Globus pallidus (tissue), 1 donor: Measurements from ENCODE around the gene RARG.
"Not testable (repeated sequence)": the region's sequence is repeated elsewhere in the genome, so short reads cannot be mapped to it uniquely, and the experiment has no call there.

ENCODE experiments used
- DNase-seq: peaks from one replicate; pipeline ENCODE4 v3.0.0-alpha.2; 2015; ENCODE audit warnings: low spot score

RARG gene

DNA sequence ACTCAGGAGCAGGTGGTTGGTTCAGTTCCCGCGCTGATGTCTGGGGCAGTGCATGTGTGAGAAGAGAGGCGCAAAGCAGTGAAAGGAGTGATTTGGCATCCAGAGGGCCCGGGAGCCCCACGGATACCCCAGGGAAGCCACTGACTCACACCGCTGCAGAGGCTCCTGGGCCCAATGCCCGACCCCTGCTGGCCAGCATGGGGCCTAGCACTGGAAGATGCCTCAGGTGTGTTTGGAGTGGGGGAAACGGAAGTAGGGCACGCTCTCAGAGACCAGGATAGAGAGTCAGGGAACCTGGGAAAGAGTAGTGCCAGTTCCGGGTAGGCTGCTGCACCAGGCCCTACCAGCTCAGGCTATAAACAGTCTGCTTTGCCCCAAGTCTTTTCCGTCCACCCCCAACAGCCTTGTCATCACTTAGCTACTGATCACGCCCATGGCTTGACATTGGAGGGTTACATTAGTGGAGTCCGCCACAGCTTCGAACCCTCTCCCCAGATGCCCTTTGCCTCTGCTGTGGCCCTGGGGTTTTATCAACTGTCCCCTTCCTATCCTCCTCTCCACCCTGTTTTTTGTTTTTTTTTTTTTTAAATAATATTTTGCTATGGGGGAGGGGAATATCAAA, 41.8 kb downstream of the RARG start:
- DNase-seq, result no peak

DNA sequence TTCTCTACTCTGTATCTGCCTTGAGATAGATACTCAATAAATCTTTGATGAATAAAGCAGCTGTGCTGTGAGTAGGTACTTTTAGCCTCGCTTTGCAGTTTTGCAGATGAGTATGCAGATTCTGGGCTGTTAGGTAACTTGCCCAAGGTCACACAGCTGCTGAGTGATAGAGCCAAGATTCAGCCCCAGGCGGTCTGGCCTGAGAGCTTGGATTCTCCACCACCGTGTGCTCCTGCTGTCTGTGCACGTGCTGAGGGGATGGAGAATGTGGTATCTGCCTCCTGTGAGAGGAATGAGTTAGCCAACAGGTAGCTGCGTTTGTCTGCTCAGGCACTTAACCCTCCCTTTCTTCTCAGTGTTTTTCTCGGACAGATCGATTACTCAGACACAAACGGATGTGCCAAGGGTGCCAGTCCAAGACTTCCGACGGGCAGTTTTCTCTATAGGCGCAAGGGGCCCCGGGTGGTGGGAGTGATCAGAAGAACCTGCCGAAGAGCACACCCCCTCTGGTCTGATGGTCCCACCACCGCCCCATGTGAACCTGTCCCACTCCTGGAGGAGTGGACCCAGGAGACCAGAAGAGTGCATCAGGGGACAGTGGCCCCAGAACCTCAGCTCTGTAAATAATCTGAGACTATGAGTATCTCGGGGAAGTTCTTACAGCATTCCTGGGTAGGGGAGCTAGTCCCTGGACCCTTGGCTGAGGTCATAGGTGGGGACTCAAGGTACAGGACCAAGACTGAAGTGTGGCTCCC, 44.7 kb downstream of the RARG start:
- DNase-seq, result no peak

DNA sequence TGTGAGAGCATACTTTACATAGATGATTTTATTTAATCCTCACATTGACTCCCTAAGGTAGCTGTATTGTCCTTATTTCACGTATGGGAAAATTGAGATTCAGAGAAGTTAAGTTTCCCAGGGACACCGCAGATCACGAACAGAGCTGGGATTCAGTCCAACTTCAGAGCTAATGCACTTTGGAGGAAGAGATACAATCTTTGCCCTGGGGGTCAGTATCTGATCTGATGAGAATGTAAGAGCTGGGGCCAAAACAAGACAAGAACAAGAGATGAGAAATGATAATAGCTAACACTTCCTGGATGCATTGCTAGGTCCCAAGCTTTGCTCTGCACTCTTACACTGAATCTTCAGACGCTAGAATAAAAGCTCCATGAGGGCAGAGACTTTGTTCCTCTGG, 45.3 kb downstream of the RARG start:
- DNase-seq, result no peak

DNA sequence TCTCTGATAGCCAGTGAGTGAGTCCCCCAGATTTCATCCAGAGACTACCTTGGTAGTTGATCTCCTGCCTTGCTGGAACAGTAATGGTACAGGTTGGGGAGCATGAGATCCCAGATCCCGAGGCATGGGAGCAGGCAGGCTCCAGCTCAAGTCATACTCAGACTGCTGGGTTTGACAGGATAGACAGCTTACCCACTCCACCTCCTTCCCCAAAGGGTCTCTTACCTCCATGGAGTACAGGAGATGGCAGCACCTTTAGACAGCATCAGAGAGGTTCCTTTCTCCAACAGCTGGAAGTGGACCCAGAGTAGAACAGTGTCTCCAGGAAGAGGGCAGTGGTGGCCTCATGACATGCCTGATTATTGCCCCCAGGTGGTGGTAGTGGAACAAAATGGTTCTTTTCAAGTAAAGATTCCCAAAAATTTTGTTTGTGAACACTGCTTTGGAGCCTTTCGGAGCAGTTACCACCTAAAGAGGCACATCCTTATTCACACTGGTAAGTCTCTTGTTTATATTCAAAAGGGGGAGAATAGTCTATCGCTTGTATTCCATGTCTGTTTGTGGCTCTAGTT, 46.3 kb downstream of the RARG start:
- DNase-seq, result no peak

DNA sequence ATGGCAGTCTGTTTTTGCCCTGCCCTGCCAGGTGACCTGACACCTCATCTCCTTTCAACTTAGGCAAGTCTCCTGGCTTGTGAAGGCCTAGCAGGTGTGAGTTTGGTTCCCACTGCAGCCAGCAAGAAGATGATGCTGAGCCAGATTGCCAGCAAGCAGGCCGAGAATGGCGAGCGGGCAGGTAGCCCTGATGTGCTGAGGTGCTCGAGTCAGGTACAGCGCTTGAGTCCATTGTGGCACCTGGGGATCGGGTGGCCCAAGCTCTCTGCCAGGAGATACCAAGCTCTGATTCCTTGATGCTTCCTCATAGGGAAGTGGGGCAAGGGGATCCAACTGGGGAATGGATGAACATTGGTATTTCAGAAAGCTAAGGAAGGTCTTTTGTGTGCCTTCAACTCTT, 47.2 kb downstream of the RARG start:
- DNase-seq, result no peak

DNA sequence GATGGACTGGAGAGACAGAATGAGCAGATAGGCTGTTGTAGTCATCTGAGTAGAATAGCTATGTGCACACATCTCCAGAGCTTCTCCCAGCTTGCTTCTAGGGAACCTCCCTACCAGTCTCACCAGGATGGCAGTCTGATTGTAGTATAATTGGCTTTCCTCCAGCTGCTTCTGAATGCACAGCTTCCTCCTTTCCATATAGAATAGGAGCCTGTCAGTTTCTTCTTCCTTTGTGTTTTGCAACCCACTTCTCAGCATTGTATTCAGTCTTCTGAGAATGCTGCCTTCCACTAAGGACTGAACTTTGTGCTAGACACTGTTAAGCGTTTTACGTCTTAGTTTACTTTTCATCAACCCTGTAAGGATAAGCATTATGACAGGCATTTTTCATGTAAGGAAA, 49.1 kb downstream of the RARG start:
- DNase-seq, result no peak

DNA sequence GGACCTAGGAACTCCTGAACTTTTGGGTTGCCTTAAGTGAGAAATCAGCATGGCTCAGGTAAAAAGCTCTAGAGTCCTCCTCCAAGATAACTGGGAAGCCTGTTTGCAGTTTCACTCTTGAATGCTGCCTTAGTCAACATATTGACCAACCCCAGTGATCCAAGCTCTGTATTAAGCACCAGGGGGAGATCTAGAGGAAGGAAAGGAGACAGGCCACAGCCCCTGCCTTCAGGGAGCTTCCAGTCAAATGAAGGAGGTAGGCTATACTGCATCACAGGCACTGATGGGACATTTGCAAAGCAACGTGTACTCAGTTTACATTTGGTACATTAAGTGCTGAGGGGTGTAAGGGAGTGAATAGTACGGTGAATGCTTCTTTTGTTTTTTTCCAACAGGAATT, 50.1 kb downstream of the RARG start:
- no peak for DNase-seq

DNA sequence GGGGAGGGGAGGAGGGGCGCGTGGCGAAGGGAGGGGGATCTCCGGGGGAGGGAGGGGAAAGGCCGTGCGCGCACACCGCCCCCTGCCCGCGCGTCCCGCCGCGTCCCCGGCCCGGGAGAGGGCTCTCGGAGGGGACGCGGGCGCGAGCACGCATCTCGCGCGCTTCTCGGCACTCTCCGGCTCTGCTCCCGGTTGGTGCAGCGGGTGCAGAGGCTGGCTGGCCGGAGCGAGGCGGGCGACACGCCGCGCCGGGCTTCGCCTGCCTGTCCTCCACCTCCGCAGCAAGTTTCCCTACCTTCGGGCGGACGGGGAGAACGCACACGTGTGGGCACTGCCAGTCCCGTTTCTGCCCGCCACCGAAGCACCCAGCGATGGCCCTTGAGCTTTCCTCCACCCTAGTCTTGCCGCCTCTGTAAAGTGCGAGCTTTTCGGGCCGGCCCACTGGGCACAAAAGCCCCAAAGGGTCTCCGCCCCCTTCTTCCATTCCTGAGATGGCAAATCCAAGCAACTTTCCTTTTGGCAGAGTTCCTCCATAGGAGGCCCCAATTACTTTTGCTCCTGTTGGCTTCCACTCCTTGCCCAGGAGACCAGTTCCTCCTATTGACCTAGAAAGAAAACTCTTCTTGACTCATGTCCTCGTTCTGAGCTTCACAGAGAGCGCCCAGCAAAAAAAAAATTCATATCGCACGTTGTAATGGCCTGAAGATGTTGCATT, 50.9 kb downstream of the RARG start:
- peak; percentile 78 for DNase-seq

DNA sequence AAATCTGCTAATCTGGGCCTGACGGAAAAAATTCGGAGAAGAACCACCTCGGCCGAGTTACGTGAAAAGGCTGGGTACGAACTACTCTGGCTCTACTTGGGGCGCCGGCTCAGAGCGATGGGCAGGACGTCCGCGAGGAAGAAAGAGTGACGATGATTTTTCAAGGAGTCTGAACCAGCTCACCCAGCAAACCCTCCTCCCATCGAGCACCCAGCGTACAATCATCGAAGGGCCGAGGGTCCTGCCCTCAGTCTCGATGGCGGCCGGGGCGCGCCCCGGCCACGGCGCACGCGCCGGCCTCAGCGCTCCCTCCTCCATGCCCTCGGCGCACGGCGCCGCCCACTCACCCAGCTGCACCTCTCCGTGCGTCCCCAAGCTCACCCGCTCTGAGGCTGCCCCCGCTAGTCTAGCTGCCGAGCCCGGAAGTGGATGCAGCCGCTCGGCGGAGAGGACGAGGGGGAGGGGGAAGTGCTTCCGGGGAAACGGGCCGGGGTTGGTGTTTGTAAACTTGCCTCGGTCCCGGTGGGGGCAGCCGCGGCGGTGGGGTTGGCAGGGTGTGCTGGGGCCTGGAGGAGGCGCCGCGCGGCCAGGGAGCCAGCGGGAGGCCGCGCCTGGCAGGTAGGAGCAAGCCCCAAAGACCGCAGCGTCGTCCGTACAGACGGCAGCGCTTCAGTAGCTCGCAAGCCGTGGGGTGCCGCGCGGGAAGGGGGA, 51.6 kb downstream of the RARG start, which contains the start of the genes CSAD and ZNF740:
Gene CSAD (minus strand): TSS at position 706 of the 711 bp plus-strand sequence. CDS start 7,455 bp downstream, outside the sequence.
Gene ZNF740 (plus strand): TSS at position 503 of the 711 bp plus-strand sequence. CDS start 1,262 bp downstream, outside the sequence.
- peak; percentile 98 for DNase-seq

DNA sequence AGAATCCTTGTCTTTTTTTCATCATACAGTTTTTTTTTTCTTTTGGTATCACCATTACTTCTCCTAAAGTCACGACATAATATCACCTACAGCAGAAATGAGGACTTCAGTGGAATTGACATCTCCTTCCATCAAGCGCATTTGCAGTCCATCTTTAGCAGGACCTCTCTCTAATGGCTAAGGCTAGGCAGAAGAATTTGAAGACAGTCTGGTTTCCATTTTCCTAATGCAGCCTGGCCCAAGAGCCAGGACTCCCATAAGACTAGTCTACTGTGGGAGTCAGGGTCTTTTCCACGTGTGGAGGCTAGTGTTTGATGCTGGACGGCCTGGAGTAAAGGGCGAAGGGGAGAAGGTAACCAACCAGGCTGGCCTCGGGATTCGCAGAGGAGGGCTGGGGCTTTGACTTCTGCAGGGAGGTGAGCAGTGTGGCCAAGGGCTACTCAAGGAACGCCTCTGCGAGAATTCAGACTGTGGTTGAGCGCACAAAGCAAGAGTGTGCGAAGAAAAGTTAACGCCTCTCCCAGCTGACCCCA, 52.3 kb downstream of the RARG start:
- no peak for DNase-seq

DNA sequence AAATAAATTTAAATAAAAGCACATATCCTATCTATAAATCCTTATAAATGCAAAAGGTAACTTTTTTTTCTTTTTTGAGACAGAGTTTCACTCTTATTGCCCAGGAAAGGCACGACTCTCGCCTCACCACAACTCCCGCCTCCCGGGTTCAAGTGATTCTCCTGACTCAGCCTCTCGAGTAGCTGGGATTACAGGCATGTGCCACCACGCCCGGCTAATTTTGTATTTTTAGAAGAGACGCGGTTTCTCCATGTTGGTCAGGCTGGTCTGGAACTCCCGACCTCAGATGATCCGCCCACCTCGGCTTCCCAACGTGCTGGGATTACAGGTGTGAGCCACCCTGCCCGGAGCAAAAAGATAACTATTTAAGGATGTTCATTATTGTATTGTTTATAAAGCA, 53.2 kb downstream of the RARG start:
- DNase-seq, result not testable (repeated sequence)

DNA sequence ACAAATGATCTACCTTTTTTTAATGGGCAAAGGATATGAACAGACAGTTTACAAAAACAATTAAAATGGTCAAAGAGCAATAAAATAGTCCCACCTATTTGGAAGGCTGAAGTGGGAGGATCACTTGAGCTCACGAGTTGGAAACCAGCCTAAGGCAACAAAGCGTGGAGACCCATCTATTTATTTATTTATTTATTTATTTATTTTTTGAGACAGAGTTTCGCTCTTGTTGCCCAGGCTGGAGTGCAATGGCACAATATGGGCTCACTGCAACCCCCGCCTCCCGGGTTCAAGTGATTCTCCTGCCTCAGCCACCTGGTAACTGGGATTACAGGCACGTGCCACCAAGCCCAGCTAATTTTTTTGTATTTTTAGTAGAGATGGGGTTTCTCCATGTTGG, 54.6 kb downstream of the RARG start:
- DNase-seq, result not testable (repeated sequence)

DNA sequence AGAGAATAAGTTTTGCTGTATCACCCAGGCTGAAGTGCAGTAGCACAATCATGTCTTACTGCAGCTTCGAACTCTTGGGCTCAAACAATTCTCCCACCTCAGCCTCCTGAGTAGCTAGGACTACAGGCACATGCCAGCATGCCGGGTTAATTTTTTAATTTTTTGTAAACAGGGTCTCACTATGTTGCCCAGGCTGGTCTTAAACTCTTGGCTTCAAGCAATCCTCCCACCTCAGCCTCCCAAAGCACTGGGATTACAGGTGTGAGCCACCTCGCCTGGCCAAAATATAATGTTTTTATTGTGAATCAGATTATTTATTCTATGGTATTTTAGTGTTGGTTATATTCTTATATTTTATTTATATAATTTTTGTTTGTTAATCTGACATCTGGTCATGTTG, 55.3 kb downstream of the RARG start:
- DNase-seq, result no peak

DNA sequence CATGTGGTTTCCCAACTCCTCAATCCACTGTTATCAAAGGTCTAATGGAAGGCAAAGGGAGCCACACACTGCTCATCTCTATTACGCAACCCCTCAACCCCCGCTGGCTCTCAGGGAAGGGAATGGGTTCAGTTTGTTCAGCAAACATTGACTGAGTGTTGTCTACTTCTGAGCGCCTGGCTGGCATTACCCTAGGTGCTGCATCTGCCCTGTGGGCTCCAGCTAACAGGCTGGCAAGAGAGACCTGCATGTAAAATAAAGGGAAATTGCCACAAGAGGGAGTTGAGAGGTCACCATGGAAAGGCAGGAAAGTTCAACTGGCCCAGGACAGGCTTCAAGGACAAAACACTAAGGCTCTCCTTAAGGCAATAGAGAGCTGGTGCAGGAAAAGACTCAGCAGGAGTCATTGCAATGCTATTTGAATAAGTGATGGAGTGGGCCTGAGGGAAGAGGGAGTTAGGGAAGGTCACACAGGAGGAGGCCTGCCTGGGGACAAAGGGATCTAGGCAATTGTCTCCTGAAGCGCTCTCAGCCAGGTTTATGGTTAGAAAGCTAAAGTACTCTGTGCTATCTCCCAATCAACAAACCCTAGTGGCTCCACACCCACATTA, 57.0 kb downstream of the RARG start:
- DNase-seq, result no peak

DNA sequence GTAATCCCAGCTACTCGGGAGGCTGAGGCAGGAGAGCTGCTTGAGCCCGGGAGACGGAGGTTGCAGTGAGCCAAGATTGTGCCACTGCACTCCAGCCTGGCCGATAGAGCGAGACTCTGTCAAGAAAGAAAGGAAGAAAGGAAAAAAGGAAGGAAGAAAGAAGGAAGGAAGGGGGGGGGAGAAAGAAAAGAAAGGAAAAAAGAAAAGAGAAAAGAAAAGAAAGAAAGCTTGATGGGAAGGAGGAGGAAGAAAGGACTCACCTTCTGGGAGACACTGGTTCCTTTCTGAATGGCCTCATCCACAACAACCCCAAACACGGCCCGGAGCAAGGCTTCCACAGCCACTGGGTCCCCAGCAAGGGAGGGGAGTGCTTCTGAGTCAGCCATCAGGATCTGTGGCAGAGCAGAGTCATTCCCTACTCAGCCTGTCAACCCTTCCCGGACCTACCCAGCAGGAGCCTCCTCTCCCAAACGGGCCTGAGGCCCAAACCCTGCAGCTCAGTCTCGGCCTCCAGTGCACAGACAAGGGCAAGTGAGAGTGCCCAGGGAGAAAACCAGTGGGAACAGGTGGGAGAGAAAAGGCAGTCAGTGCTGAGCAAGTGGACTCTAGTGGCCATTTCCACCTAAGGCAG, 58.8 kb downstream of the RARG start:
- no peak for DNase-seq

DNA sequence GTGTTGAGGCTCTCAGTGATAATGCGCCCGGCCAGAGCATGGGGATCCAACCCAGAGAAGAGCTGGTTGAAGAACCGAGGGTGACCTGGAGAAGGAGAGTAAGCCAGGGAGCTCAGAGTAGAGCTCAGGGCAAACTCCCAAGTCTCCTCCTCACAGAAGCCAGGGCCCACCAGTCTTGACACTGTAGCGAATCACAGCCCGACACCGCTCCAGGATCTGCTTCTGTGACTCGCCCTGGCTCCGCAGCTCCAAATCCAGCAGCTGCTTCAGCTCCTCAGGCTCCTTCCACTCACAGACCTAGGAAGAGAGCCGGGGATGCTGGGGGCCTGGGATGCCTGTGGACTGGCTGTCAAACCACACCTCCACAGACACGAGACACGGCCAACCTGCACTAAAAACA, 59.7 kb downstream of the RARG start:
- no peak for DNase-seq

DNA sequence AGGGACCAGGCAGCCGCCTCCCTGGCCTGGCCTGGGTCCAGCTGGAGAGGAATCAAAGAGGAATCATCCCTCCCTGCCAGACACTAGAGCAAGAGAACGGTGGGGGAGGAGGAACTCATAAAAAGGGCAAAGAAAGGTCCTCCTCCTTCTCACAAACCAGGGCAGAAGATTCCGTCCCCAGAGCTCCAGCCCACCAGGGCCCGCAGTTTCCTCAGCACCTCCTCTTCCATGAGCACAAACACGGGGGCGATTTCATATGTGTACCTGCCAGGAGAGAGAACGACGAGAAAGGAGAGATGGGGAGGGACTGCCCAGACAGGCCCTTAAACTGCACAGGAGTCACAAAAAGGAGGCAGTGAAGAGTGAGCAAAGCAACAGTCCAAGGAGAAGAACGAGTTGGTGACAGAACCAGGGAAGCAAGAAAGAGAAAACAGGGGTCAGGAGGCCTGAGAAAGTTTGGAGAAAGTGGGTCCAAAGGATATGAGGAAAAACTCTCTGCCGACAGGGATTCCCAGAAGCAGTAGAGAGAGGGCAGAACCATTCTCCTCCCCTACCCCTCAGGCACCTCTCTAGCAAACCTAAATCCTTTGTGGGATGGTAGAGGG, 60.2 kb downstream of the RARG start:
- no peak for DNase-seq

DNA sequence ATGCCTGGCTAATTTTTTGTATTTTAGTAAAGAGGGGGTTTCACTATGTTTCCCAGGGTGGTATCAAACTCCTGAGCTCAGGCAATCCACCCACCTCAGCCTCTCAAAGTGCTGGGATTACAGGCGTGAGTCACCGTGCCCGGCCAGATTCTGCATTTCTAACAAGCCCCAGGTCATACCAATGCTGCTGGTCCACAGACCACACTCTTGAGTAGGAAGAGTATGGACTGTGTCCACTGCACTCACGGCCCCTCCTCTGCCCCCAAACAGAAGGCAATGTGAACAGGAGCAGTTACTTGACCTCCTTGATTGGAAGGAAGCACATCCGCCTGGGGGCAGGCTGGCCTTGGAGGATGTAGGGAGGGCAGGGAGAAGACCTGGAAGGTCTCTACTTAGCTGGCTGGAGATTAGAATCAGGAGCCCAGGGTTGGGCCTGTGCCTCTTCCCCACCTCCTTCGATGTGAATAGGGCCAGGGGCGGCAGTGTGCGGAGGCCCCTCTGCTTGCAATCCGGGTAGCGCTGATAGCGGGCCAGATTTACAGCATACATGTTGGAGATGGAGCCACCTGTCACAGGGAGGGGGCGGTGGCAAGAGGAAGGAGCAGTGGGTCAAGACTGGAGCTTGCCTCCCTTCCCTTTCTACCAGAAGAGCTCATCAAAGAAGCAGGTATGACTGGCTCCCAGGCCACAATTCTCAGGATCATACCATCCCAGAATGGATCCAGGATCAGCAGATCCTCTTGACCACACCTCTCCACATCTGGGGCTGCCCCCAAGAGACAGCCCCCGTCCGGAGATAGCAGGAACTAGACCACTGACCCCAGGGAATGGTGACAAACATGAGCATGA, 60.9 kb downstream of the RARG start:
- DNase-seq, result no peak

DNA sequence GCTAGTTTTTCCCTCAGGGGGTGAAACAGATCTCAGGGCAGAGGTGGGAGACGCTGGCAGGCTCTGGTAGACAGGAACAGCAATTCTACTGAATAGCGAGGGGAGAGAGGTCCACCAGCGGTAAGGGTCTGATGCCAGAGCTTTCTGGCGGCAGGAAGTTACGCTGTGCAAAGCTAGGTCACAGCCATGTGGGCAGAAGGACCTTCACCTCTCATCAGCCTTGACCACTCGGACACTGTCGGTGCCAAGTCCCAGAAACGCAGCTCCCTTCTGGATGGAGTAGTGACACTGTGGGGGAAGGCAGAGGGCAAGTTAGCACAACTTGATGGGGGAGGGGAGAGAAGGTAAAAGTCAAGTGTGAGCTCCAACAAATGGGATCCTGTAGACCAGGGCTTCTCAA, 61.8 kb downstream of the RARG start:
- no peak for DNase-seq
